HG02943 (cell line): Measurements from ENCODE around the gene ZNF217.
"Not testable (repeated sequence)": the region's sequence is repeated elsewhere in the genome, so short reads cannot be mapped to it uniquely, and the experiment has no call there.

Experiments
- ATAC-seq: cut with Tn5 transposase; IDR thresholded peaks from one replicate; pipeline ENCODE4 v1.9.1; 2021; ENCODE audit warnings: mild to moderate bottlenecking, low read depth, moderate library complexity; ENCODE audit not compliant: unreplicated experiment

The ZNF217 gene

GRCh38 chr20:53584550-53584913, 9.1 kb downstream of the ZNF217 start:
- not testable (repeated sequence) for ATAC-seq

- ATAC-seq, result not testable (repeated sequence)
These were observed 9.7 kb downstream of the ZNF217 start for GRCh38 chr20:53583660-53584549.

GRCh38 chr20:53582574-53583351, 10.9 kb downstream of the ZNF217 start:
- no peak for ATAC-seq

- ATAC-seq, result no peak
These were observed 11.4 kb downstream of the ZNF217 start for GRCh38 chr20:53582251-53582570.

- no peak for ATAC-seq
These were observed 12.0 kb downstream of the ZNF217 start for GRCh38 chr20:53581444-53582250.

GRCh38 chr20:53580376-53581111, 13.1 kb downstream of the ZNF217 start:
- ATAC-seq, result no peak

- no peak for ATAC-seq
These were observed 13.9 kb downstream of the ZNF217 start for GRCh38 chr20:53579581-53580375.

GRCh38 chr20:53579266-53579580, 14.4 kb downstream of the ZNF217 start:
- ATAC-seq, result no peak

GRCh38 chr20:53578492-53579222, 15.0 kb downstream of the ZNF217 start:
- peak; percentile 51 for ATAC-seq

- no peak for ATAC-seq
These were observed 16.9 kb downstream of the ZNF217 start for GRCh38 chr20:53576586-53577318.

- ATAC-seq, result no peak
These were observed 17.5 kb downstream of the ZNF217 start for GRCh38 chr20:53576195-53576580.

GRCh38 chr20:53575481-53576194, 18.0 kb downstream of the ZNF217 start:
- no peak for ATAC-seq

GRCh38 chr20:53574819-53575218, 18.8 kb downstream of the ZNF217 start:
- no peak for ATAC-seq

GRCh38 chr20:53574259-53574789, 19.3 kb downstream of the ZNF217 start:
- no peak for ATAC-seq

GRCh38 chr20:53571555-53572286, 21.9 kb downstream of the ZNF217 start:
- ATAC-seq, result no peak

GRCh38 chr20:53570446-53571276, 23.0 kb downstream of the ZNF217 start:
- ATAC-seq, result no peak
